ENCODE measurements around the gene TMEM168.
"Not testable (repeated sequence)": the region's sequence is repeated elsewhere in the genome, so short reads cannot be mapped to it uniquely, and the experiment has no call there.

TMEM168 gene

GRCh38 chr7:112777406-112777805, 12.8 kb downstream of the TMEM168 start:
- DNase-seq, result no peak

GRCh38 chr7:112771166-112771565, 19.0 kb downstream of the TMEM168 start:
- DNase-seq, result no peak

GRCh38 chr7:112770051-112770450, 20.1 kb downstream of the TMEM168 start:
- DNase-seq, result no peak

DNA sequence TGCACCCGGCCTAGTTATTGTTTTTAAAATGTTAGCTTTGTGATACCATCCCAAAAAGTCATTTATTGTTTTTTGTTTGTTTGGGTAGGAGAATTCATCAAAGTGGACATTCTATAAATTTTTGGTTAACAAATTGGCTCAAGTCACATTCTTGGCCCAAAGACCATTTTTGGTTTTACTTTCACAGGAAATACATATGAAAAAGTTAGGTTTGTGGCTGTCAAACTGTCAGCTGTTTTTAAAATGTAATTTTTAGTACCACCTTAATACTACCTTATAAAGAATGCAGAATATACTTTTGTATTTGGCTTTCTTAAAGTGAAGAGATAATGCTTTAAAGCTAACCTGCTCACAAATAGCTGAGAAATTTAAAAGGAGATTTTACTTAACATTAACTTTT, 25.1 kb downstream of the TMEM168 start:
- DNase-seq, result no peak

- DNase-seq, result no peak
These were observed 26.2 kb downstream of the TMEM168 start for GRCh38 chr7:112763996-112764395.

GRCh38 chr7:112763298-112763697, 26.9 kb downstream of the TMEM168 start:
- DNase-seq, result no peak

DNA sequence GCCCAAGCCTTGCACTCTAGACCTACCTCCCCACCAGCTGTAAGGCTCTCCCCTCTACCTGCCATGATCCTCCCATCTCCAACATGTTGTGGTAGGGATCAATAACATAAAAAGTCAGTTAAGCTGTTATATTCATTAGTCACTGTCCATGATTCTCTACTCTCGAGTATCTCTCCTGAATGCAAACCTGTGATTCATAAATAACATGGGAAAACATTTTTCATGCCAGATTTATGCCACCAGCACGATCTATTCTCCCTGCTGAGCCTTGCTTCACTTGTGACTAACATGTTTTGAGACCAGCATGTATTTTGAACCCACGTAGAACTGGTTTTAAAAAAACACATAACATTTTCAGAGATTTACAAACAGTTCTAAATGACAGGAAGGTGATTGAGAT, 30.3 kb downstream of the TMEM168 start:
- DNase-seq, result no peak

DNA sequence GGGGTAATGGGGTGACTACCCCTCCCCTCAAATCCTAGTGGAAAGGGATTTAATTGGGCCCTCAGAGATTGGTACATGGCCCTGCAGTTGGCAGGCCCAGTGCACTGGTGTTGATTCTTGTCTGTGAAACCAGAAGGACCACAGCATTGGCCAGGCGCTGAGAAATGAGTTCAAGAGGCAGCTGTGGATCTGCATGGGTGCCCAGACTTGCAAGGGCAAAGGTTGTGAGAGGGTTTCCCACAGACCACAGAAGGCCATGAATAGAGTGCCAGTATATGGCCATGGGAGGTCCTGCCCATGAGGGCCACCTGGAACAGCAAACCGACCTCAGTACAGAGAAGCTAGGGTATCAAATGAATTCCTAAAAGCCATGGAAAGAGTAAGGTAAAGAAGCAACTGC, 32.9 kb downstream of the TMEM168 start:
- no peak for DNase-seq

- DNase-seq, result no peak
These were observed 36.9 kb downstream of the TMEM168 start for GRCh38 chr7:112753298-112753697.

DNA sequence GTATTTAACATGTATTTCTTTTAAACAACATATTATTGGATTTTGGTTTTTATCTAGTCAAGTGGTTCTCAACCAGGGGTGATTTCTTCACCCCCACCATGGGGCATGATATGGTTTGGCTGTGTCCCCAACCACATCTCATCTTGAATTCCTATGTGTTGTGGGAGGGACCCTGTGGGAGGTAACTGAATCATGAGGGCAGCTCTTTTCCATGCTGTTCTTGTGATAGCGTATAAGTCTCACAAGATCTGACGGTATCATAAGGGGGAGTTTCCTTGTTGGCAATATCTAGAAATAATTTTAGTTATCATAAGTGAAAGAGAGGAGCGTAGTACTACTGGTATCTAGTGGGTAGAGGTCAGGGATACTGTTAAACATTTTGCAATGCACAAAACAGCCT, 37.6 kb downstream of the TMEM168 start:
- no peak for DNase-seq

DNA sequence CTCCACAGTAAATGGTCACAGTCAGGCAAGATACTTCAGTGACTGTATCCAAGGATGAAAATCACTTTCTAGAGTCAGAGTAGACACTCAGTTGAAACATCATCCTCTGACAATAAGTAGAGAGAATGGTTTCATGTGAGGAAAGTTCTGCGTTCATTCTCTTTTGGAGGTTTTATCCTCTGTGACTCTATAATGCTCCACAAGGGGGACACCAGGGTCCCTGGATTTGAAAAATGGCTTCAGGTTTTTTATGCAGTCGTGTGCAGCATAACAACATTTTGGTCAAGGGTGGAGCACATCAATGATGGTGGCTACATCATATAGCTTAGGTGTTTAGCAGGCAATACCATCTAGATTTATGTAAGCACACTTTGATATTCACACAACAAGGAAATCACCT, 40.4 kb downstream of the TMEM168 start:
- peak; percentile 5 for DNase-seq

- no peak for DNase-seq
These were observed 41.8 kb downstream of the TMEM168 start for GRCh38 chr7:112748381-112748780.

- no peak for DNase-seq
These were observed 44.6 kb downstream of the TMEM168 start for GRCh38 chr7:112745635-112746034.

DNA sequence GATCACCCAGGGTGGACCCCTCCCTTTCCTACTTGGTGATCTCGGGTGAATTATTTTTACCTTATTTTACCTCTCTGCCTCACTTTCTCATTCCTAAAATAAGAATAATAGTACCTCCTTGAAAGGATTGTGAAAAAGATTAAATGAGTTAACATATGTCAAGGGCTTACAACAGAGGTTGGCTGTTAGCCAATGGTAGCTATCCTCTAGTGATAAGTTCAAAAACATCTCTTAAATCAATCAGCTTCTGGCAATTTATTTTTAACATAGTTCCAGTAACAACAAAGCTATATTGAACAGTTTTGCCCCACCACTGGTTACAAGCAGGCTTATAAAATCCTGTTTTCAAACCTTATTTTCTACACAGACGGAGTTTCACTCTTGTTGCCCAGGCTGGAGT, 45.4 kb downstream of the TMEM168 start:
- peak; percentile 62 for DNase-seq

GRCh38 chr7:112743811-112744210, 46.4 kb downstream of the TMEM168 start:
- DNase-seq, result peak; percentile 27

DNA sequence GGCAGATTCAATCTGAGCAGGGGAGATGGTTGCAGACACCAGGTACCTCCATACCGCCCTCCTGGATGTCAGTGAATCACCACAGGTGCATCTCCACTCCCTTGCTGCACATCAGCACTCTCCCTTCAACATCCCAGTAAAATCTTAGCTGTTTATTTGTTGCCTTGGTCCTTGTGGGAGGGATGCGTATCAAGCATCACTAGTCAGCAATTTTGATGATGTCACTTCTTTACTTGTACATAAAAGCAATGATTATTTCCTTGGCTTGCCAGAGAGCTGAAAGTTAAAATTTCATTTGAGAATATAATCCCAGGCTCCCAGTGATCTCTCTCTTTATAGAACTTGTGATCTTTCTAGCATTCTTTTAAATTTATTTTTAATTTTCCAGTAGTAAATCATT, 49.5 kb downstream of the TMEM168 start:
- no peak for DNase-seq

DNA sequence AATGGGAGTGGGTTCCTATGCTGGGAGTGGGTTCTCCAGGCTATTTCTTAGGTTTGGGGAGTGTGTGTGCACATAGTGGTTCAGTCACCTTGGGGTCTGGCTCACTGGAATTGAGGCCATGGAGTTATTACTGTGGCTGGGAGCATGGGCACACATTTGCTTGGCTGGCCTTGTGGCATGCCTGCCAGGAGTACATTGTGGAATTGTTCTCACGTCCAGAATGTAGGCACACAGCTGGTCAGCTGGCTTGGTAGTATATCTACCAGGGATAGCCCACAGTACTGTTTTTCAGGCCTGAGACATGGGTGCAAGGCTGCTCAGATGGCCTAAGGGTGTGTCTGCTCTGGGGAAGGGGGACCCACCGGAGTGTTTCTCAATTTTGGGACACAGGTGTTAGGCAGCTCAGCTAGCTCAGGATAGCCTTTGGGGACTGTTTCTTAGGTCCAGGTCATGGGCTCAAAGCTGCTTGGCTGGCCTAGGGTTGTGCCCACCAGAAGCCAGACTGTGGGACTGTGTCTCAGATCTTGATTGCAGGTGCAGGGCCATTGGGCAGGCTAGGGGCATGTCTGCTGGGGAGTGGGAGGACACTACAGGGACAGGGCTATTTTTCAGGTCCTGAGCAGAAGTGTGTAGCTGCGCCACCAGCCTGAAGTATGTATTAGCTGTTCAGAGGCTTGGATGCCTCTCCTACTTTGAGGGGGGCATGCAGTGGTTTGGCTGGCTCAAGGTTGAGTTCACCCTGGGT, 50.6 kb downstream of the TMEM168 start:
- DNase-seq, result no peak

- no peak for DNase-seq
These were observed 54.9 kb downstream of the TMEM168 start for GRCh38 chr7:112735261-112735660.

DNA sequence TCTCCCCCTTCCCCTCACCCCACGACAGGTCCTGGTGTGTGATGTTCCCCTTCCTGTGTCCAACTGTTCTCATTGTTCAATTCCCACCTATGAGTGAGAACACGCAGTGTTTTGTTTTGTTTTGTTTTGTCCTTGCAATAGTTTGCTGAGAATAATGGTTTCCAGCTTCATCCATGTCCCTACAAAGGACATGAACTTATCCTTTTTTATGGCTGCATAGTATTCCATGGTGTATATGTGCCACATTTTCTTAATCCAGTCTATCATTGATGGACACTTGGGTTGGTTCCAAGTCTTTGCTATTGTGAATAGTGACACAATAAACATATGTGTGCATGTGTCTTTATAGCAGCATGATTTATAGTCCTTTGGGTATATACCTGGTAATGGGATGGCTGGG, 58.9 kb downstream of the TMEM168 start:
- not testable (repeated sequence) for DNase-seq

- peak; percentile 24 for DNase-seq
These were observed 64.1 kb downstream of the TMEM168 start for GRCh38 chr7:112726076-112726475.

- DNase-seq, result no peak
These were observed 66.8 kb downstream of the TMEM168 start for GRCh38 chr7:112723416-112723815.

DNA sequence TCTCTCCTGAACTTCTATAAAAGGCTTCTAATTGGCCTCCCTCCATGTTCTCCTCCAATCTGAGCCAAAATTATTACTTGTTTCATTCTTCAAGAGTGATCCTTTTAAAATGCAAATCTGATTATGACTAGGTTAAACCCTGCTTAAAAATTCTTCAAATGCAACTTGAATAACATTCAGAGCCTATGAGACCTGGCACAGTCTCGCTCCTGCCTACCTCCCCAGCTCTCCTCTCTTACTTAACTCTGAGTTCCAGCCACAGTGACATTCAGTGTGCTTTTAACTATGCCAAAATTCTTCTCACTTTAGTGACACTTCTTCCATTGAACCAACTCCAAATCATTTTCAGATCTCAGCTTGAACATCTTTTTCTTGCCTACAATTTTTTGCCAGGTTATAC, 68.8 kb downstream of the TMEM168 start:
- no peak for DNase-seq

DNA sequence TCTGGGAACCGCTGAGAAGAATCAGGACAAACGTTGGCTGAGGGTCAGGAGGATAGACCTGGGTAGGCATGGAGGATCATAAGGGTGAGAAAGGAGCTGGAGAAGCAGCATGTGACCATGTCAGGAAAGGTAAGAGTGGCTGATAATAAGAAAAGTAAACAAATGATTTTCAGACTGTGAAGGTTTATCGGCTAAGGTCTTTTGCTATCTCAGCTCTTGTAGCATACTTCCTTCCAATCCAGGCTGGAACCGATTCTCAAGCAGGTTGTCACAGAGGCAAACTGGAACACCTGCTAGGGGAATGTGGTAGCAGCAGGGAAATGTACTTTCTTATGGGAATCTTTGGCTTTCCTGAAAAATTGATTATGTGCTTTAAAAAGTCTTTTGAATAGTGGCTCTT, 74.7 kb downstream of the TMEM168 start:
- DNase-seq, result no peak

DNA sequence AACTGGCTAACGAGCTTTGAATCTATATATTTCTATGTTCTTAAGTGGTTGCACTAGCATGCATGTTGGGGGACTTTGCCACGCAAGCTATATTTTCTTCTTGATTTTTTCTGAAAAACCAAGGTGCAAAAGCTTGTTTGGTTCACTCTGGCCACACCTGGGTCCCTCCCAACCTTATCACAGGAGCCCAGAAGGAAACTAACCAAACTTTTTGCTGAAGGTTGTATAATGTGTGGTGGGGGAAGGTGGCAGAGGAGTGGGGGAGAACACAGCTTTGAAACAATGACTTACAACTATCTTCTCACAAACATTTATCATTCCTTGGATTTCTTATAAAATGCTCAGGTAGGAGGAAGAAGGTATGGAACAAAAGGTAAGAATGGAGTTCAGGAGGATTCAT, 75.3 kb downstream of the TMEM168 start:
- DNase-seq, result no peak
